Stimulated activated CD4-positive, alpha-beta T cell treated with anti-CD3 and anti-CD28 coated beads, TNF-alpha, amount 100 ng/mL, for 4 hours (primary cell): ENCODE data around the gene CDHR2.
"Not testable (repeated sequence)": the region's sequence is repeated elsewhere in the genome, so short reads cannot be mapped to it uniquely, and the experiment has no call there.

Experiments
- DNase-seq, 3 experiments: peaks; one replicate each; pipeline ENCODE4 v3.0.0-alpha.2; 2020; ENCODE audit warnings: low read depth in 3 of 3

Gene CDHR2

DNA sequence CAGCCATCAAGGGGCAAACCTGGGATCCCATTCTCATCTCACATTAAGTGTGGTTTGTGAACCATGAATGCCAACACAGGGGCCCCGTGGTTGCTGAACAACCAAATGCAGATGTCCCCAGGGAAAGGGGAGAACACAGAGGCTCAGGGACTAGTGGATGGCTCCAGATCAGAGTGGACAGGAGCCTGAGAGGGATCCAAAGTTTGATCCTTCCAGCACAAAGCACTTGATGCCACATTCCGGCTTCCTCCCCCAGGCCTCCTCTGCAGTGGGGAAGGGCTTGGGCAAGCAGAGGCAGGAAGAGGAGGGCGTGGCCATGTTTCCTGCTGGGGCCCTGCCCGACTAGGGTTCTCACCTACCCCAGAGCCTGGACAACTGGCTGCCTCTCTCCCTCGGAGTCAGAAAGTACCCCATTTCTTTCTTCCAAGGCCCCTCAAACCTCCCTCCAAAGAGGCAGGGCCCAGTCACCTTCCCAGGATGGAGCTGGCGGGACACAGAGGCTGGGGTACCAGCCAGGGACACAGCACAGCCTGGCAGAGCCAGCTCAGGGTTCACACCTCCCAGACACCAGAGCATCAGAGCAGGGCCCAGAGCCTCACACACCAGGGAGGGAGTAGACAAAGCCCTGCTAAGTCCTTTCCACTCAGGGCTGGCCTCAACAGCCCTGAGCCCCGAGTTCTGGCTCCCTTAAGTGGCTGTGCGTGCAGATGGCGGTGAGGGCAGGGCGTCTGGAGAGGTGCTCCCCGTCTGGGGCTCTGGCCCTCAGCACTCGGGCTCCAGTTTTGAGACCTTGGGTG lies 7.6 kb upstream of the CDHR2 start:
- DNase-seq: peak in 2 of 3 experiments; percentile 38 to 45

DNA sequence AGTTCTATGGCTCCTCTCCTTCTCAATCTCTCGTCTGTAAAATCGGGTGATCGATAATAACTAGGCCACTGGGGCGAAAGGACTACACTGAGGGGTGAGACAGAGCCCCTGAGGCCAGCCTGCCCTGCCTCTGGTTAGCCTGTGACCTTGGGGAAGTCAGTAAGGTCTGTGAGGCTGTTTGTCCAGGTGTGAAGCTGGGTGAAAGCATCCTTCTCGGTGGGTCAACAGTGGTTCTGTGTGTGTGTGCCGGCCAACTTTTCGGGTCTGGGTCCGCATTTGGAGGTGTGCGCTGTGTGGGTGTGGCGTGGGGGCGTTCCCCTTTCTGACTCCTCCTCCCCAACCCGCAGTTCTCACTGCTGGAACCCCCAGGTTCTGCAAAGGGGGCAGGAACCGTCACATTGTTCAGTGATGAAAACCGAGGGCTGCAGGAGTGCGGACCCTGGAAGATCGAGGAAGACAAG lies 7.0 kb upstream of the CDHR2 start:
- peak in 2 of 3 experiments; percentile 48 to 55 for DNase-seq

DNA sequence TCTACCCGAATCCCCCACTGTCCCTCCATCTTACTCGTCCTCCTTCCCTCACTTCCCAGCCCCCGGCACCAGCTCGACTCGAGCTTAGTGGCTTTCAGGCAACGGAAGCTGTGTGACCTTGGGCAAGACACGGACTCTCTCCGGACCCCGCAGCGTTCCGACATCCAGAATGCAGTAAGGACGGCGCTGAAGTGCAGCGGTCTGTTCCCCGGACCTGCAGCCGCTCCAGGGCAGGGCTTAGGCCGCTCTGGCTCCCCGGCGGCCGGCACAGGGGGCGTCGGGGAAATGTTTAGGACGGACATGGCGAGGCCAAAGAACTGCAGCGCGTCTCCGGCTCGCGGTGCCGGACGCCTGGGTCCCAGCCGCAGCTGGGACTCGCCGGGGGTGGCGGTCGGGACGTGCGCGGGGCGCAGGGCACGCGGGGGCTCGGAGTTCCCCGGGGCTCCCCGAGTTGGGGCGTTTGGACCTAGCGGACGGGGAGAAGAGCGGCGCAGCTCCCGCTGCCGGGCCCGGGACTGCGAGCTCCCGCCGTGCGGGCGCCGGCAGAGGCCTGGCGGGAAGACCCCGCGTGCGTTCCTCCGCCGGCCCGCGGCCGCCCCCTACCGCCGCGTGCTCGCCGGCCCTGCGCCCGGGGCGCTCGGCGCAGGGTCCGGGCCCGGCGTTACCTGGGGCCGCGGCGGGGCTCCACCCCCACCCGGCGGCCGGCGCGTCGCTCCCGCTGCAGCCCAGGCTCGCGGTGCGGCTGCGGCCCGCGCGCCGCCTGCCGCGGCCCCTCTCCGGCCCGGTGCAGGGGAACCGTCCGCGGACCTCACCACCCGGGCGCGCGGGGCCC lies 6.3 kb upstream of the CDHR2 start:
- no peak for DNase-seq

DNA sequence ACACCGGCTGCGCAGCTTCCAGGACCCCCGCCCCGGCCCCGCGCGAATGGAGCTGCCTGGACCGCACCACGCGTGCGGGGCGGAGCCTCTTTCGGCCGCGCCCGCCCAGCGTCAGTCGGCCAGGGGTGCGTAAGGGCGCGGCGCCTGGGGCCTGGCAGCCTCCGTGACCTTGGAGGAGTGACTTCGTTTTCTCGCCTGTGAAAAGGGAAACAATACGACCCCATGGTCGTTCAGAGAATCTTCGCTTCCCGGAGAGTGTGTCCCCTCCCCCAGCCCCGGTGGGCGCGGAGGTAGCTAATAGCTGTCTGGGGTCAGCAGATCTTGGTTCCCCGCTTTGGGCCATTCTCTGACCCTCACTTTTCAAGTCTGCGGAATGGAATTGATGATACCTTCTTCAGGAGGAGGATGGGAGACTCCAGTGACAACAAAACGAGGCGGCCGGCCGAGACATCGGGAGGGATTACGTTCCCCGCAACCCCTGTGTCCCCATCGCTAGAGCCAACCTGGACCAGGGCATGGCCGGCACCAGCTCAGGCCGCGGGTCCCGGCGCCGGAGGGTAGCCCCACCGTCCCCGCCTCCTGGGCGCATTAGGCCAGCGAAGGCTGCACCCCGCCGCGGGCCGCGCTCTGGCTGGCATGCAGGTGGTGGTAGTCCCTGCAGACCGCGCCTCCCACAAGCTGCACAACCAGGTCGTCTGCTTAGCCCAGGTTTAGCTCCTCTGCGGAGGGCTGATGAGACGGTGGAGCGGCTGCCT lies 5.5 kb upstream of the CDHR2 start:
- peak in 2 of 3 experiments; percentile 50 to 64 for DNase-seq

DNA sequence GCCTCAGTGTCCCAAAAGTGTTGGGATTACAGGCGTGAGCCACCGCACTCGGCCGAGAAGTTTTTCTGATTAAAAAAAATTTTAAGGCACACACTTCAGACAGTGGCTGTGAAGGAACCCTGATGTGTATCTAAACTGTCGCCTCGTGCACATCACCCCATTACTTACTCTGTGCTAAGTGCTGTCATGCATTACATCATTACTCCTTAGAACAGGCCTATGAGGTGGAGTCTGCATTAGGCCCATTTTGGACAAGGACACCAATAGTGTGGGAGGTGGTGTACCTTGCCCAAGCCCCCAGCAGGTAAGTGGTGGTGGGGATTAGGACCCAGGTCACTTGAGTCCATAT lies 3.8 kb upstream of the CDHR2 start:
- no peak for DNase-seq

DNA sequence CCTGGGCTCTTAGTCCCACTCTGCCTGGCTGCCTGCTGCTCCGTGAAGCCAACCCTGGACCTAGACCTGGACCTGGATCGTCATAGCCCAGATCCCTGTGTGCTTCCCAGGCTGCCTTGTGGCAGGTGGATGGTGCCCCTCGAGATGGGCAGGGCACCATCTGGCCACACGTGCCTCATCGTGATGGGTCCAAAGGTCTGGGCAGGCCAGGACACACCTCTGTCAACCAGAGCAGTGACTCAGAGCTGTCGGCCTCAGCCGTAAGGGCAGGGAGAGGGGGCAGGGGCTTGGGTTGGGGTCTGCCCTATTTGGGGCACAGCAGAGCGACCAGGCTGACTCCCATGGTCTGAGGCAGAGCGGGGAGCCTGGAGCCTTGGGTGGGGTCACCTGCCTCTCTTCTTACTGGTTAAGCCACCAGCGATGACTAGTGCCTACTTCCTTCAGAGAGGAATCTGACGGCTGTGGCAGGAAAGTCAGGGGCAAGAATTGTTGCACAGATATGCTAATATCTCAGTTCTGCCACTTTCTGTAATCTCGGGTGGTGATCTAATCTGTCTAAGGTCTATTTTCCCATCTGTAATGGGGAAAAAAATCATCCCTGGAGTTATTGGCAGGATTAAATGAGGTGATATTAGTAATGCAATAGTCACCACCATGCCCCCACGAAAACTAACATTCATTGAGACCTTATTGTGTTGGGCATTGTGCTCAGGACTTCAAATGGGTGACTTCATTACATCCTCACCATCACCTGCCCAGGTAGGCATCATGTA lies 3.2 kb upstream of the CDHR2 start:
- no peak for DNase-seq

DNA sequence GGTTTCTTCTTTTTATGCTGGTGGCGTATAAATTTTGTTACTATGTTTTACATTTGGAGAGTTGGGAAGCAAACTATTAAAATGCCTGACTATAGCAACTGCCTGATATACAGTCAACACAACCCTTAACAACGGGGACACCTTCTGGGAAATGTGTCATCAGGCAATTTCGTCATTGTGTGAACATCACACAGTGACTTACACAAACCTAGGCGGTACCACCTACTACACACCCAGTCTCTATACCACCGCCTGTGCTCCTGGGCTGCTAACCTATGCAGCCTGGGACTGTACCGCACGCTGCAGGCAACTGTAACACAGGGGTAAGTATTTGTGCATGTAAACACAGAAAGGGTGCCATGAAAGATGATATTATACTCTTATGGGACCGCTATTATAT lies 1.3 kb upstream of the CDHR2 start:
- no peak for DNase-seq

DNA sequence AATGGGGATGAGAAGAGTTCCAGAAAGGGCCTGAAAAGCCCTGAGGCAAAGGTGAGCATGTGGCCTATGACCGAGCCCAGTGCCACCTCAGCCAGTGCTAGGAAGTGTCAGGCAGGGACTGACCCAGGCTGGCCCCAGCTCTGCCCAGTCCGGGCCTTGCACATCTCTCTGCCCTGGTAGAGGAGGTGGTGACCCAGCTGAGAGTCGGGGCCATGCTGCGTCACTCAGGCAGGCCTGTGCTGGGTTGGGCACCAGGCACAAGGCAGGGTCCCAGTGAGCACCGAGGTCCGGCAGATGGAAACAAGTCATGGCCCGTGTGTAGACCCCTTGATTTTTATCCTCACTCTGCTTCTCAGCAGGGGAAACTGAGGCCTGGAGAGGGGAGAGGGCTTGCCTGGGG lies 729 bp downstream of the CDHR2 start:
- DNase-seq: no peak

DNA sequence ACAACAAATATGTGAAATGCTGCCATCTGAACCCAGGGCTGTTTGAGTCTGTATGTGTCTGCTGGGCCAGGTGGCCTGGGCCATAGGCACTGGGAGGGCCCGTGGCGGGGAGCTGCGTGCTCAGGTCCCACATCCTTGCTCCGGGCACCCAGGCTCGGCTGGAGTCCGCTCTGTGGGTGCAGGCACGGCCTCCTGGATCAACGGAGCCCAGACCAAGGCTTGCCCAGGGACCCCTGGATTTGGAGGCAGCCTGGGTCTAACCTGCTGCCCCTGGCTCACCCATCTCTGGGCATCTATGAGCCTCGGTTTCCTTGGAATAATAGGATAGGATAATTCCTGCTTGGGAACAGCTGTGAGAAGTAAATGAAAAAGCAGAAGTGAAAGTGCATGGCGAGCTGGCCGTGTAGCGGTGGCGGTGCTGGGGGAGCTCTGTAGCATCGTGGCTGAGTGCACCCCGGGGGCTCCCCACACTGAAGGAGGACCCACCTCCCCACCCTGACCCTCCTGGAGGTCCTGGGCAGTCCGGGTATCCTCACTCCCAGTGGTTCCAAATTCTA lies 1.2 kb downstream of the CDHR2 start:
- DNase-seq: no peak

DNA sequence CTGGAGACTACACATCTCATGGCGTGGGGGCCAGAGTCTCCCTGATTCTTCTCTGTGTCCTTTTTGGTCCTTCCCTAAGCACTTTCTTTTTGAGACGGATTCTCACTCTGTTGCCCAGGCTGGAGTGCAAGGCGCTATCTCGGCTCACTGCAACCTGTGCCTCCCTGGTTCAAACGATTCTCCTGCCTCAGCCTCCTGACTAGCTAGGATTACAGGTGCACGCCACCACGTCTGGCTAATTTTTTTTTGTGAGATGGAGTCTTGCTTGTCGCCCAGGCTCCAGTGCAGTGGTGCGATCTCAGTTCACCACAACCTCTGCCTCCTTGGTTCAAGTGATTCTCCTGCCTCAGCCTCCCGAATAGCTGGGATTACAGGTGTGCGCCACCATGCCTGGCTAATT lies 1.8 kb downstream of the CDHR2 start:
- DNase-seq: not testable (repeated sequence)

DNA sequence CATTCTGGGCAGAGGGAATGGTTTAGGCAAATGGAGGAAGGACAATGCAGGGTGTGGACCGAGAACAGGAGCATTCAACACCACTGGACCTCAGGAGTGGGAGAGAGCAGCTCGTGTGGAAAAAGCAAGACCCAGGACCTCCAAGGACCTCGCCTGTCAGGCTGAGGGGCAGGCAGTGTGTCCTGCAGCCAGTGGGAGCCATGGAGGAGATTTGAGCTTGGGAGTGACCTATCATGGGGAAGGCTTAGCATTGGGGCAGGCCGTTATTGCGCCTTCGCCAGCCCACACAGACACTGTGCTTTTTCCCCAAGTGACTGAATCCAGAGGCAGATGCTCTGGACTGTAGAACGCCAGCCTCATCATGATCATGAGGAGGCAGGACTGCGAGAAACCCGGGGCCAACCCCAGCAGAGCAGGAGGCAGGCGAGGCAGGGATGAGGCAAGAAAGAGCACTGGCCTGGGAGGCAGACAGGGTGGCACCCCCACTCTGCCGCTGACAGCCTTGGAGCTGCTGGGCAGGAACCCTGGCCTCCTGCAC lies 3.3 kb downstream of the CDHR2 start:
- no peak for DNase-seq

DNA sequence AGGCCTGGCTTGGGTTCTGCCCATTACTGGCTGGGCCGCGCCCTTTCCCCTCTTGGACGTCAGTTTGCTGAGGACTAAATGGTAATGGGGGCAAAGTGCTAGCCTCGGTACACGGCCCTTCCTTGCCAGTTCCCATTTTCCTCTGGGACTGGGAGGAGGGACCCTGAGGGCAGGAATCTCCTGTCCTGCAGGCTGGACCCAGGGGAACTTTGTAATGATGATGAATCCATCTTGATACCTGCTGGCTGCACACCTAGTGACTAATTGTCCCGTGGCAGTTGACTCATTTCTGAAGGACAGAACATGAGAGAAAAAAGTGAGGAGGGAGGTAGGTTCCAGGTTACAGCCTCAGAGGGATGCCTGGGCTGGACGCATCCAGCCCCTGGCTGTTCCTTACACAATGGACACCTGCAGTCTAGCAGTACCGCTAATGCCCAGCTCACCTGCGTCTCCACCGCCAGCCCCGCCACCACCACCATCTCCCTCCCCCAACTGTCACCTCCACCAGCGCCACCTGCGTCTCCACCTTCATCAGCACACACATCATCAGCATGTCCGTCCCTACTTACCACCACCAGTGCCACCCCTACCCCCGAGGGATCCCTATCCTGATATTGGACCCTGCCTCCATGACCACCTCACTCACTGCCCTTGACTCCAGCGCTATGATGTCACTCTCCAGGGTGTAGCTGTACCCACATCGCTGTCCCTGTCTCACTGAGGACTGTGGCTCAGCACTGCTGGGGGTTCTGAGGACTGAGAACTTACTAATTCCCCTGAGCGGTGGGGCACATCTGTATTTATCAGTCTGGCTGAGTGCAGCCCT lies 4.3 kb downstream of the CDHR2 start:
- DNase-seq: no peak

DNA sequence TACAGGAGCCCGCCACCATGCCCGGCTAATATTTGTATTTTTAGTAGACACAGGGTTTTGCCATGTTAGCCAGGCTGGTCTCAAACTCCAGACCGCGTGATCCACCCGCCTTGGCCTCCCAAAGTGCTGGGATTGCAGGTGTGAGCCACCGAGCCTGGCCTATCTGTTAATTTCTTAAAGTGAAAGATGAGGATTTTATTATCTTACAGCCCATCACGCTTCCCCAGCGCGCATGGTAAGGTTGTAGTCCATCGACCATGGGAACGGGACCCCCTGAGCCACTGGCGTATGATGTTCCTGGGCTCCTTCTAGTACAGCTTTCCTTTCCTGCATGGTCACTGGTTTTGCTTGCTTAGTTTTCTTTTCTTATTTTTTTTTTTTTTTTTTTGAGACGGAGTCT lies 8.7 kb downstream of the CDHR2 start:
- DNase-seq: no peak

DNA sequence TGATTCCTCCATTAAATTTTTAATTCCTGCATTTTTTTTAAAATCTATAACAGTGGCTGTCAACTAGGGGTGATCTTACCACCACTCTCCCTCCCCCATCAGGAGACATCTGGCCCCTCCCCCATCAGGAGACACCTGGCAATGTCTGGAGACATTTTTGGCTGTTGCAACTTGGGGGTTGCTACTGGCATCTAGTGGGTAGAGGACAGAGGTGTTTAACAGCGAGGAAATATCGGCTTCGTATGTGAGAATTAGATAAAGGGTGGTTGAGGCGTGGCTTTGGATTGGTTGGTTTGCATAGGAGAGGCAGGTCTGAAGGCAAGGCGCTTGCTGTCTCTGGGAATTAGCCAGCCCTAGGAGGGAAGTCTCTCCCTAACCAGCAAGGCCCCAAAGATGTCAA lies 10.5 kb downstream of the CDHR2 start:
- no peak for DNase-seq

DNA sequence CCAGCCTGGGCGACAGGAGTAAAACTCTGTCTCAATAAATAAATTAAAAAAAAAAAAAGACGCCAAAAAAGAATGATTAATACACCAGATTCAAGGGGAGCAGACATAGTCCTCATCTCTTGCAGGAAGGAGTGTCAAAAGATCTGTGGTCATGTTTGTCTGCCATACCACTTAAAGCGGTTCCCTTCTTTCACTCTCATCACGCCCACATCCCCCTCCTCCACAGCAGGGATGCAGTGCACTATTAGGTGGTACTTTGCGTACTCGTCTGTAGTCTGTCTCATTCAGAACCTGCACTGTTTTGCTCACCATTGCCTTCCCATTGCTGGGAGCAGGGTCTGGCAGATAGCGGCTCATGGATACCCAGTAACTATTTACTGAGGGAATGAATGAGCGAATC lies 11.2 kb downstream of the CDHR2 start:
- DNase-seq: no peak

DNA sequence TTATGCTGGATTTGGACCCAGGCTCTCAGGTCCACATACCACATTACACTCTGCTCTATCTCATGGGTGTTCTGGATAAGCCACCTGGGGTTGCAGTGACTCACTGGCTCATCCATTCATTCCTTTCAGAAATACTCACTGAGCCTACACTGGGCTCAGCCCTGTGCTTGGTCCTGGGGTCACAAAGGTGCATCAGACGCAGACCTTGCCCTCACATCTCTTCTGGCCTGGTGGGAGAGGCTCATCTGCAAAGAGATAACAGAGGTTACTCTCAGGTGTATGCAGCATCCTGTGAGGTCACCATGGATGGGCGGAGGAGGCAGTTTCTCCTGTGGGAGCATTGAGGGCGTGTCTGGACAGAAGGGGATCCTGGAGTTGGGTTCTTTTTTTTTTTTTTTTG lies 12.1 kb downstream of the CDHR2 start:
- DNase-seq: no peak

DNA sequence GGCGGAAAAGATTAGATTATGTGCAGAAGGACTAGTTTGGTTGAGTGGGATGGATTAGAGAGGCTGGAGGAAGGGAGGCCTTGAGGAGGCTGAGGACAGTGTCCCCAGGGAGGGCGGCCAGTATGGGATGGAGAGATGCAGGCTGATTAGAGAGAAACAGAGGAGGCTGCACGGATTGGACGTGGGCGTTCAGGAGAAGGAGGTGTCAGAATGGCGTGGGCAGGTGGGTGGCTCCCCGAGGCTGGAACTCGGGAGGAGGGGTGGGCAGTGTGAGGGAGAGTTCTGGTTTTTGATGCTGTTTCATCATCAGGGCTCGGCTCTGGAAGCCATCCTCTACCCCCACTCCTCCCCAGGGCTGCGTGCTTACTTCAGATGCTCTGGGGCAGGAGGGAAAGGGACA lies 13.0 kb downstream of the CDHR2 start:
- no peak for DNase-seq

DNA sequence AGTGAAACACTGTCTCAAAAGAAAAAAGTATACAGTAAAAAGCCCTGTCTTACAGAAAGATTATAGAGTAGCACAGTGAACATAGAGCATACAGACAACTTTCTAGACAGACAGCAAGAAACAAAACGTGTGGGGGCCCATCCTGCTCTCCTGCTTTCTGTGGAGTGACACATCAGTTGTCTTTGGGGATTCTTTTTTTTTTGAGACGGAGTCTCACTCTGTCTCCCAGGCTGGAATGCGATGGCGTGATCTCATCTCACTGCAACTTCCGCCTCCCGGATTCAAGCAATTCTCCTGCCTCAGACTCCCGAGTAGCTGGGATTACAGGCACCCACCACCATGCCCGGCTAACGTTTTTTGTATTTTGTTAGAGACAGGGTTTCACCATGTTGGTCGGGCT lies 14.9 kb downstream of the CDHR2 start:
- no peak for DNase-seq

DNA sequence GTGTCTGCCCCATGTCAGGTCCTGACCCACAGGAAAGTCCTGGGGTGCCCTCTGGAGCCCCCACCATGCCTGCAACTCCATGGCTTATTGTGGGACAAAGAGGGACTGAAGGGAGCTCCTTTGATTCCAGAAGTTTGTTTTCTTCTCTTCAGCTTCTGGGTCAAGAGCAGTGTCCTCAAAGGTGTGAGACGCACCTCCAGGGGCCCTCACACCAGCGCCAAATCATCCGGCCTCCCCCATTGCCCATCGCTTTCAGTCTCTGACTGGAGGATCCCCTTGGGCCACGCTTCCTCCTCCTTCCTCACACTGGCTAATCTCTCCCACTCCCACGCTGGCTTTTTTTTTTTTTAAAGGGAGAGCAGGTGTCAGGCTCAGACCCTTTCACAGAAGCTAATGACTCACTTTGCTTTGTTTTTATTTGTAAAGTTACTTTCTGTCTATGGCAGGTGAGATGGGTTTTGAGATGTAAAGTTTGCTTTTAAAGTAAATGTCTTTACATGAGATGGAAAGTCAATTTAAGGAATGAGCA lies 16.7 kb downstream of the CDHR2 start:
- no peak for DNase-seq

DNA sequence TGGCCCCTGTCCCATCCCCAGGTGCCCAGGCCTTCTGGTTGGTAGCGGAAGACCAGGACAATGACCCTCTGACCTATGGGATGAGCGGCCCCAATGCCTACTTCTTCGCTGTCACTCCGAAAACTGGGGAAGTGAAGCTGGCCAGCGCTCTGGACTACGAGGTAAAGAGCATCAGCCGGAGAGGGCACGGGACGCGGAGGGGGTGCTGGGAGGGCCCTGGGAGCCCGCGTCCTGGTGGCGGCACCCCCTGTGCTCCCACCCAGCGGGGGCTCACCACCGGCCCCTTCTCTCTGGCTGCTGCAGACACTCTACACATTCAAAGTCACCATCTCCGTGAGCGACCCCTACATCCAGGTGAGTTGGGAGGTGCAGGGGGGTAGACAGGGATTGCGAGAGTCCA lies 19.5 kb downstream of the CDHR2 start:
- DNase-seq: no peak
